Raji (cell line): ENCODE data around the gene DCTN2.

Experiments
- POLR2A ChIP-seq: IDR thresholded peaks from 2 replicates; pipeline ENCODE4 v1.6.1; 2011; ENCODE audit warnings: low read depth, low read length, control low read depth; ENCODE audit not compliant: insufficient read depth

DCTN2 gene

GRCh38 chr12:57515934-57516541 is 31.0 kb downstream of the DCTN2 start:
- TF ChIP-seq POLR2A: no peak

GRCh38 chr12:57515408-57515933 is 31.5 kb downstream of the DCTN2 start:
- 0 out of 2 replicates have a peak, but pooled peaks have one; percentile 2 for TF ChIP-seq POLR2A

- peak; percentile 10; the same call in 1 of the 2 replicates for TF ChIP-seq POLR2A
These were observed 32.1 kb downstream of the DCTN2 start for GRCh38 chr12:57514720-57515407.

GRCh38 chr12:57513266-57513665 is 33.7 kb downstream of the DCTN2 start:
- no peak for TF ChIP-seq POLR2A

GRCh38 chr12:57512665-57513064 is 34.3 kb downstream of the DCTN2 start:
- TF ChIP-seq POLR2A: no peak

- no peak for TF ChIP-seq POLR2A
These were observed 35.2 kb downstream of the DCTN2 start for GRCh38 chr12:57511588-57512325.

- TF ChIP-seq POLR2A: no peak
These were observed 35.8 kb downstream of the DCTN2 start for GRCh38 chr12:57511161-57511560.

GRCh38 chr12:57500213-57500612 is 46.8 kb downstream of the DCTN2 start:
- no peak for TF ChIP-seq POLR2A

- TF ChIP-seq POLR2A: no peak
These were observed 48.4 kb downstream of the DCTN2 start for GRCh38 chr12:57498571-57498970.

GRCh38 chr12:57498132-57498502 is 48.9 kb downstream of the DCTN2 start:
- no peak for TF ChIP-seq POLR2A

- TF ChIP-seq POLR2A: no peak
These were observed 49.5 kb downstream of the DCTN2 start for GRCh38 chr12:57497223-57498131.

- no peak for TF ChIP-seq POLR2A
These were observed 50.2 kb downstream of the DCTN2 start for GRCh38 chr12:57496822-57497221.

- no peak for TF ChIP-seq POLR2A
These were observed 55.4 kb downstream of the DCTN2 start for GRCh38 chr12:57491393-57492280.

GRCh38 chr12:57490126-57490525 is 56.9 kb downstream of the DCTN2 start:
- no peak for TF ChIP-seq POLR2A
